GM21576 (cell line): ENCODE measurements around the gene PSMD8.

ENCODE experiments used
- ATAC-seq: cut with Tn5 transposase; IDR thresholded peaks from one replicate; pipeline ENCODE4 v1.9.1; 2021; ENCODE audit warnings: mild to moderate bottlenecking, moderate library complexity; ENCODE audit not compliant: unreplicated experiment

Gene PSMD8

GRCh38 chr19:38386971-38387549 is 12.7 kb downstream of the PSMD8 start:
- ATAC-seq = no peak

GRCh38 chr19:38387550-38388348 is 13.4 kb downstream of the PSMD8 start, which contains the start of gene GGN:
Gene GGN, minus strand, starts transcription at chr19:38388034. Its CDS starts 773 bp downstream, at chr19:38387261.
- peak; percentile 45 for ATAC-seq

GRCh38 chr19:38388349-38389100 is 14.2 kb downstream of the PSMD8 start, which contains the start of gene SPRED3:
Gene SPRED3, plus strand, starts transcription at chr19:38388697. Its CDS starts 1,606 bp downstream, at chr19:38390303.
- ATAC-seq = no peak

- ATAC-seq = no peak
Observed at GRCh38 chr19:38389101-38389925, 14.9 kb downstream of the PSMD8 start.

GRCh38 chr19:38389957-38390924 is 15.9 kb downstream of the PSMD8 start:
- no peak for ATAC-seq

GRCh38 chr19:38391911-38392464 is 17.6 kb downstream of the PSMD8 start:
- ATAC-seq = no peak

- no peak for ATAC-seq
Observed at GRCh38 chr19:38392707-38393308, 18.4 kb downstream of the PSMD8 start.

GRCh38 chr19:38394488-38394887 is 20.1 kb downstream of the PSMD8 start:
- ATAC-seq = no peak

- ATAC-seq = no peak
Observed at GRCh38 chr19:38395381-38396114, 21.2 kb downstream of the PSMD8 start.

- no peak for ATAC-seq
Observed at GRCh38 chr19:38399081-38399480, 24.7 kb downstream of the PSMD8 start.

GRCh38 chr19:38399537-38399936 is 25.2 kb downstream of the PSMD8 start:
- ATAC-seq = no peak

GRCh38 chr19:38400361-38400760 is 26.0 kb downstream of the PSMD8 start:
- ATAC-seq = no peak

- ATAC-seq = no peak
Observed at GRCh38 chr19:38401148-38401547, 26.8 kb downstream of the PSMD8 start.

GRCh38 chr19:38402623-38402966 is 28.2 kb downstream of the PSMD8 start:
- no peak for ATAC-seq

GRCh38 chr19:38402967-38403674 is 28.8 kb downstream of the PSMD8 start, which contains the start of gene FAM98C:
Gene FAM98C, plus strand, starts transcription at chr19:38403093. Its CDS starts 61 bp downstream, at chr19:38403154.
- ATAC-seq = peak; percentile 83

GRCh38 chr19:38404858-38405257 is 30.5 kb downstream of the PSMD8 start:
- ATAC-seq = no peak

GRCh38 chr19:38405276-38405675 is 30.9 kb downstream of the PSMD8 start:
- ATAC-seq = no peak
